Gastrocnemius medialis (tissue), 4 donors: ENCODE data around the gene ANKRD11.

Source experiments
- CTCF ChIP-seq, 5 experiments: fragments of 450-650 bp in 3 of 5; fragments of 200-600 bp in 2 of 5; sonication (generic) in 2 of 5; IDR thresholded peaks in 4 of 5; conservative IDR thresholded peaks in 1 of 5; 1 replicate in 4 of 5; 2 replicates in 1 of 5; pipeline ENCODE4 v1.5.1; 2016 to 2019; ENCODE audit warnings: antibody characterized with exemption in 5 of 5, mild to moderate bottlenecking in 3 of 5, moderate library complexity in 3 of 5
- POLR2A ChIP-seq, 2 donors: fragments of 450-650 bp; IDR thresholded peaks; one replicate each; pipeline ENCODE4 v1.6.1; 2017; ENCODE audit warnings: antibody characterized with exemption in 2 of 2, mild to moderate bottlenecking in 2 of 2, moderate library complexity in 2 of 2

GRCh38 chr16:89361751-89362539 is 128.4 kb downstream of the ANKRD11 start:
- TF ChIP-seq CTCF (IDR thresholded peaks at IDR 0.05 in 4 of 5, conservative IDR thresholded peaks at IDR 0.05 in 1 of 5) (no peak), POLR2A (IDR thresholded peaks at IDR 0.05) (no peak)
